HG03066 (cell line): ENCODE data around the gene DAZ1.
"Not testable (repeated sequence)": the region's sequence is repeated elsewhere in the genome, so short reads cannot be mapped to it uniquely, and the experiment has no call there.

Source experiments
- ATAC-seq: cut with Tn5 transposase; IDR thresholded peaks from one replicate; pipeline ENCODE4 v1.9.1; 2021; ENCODE audit warnings: low read depth; ENCODE audit not compliant: unreplicated experiment

Gene DAZ1, protein sequence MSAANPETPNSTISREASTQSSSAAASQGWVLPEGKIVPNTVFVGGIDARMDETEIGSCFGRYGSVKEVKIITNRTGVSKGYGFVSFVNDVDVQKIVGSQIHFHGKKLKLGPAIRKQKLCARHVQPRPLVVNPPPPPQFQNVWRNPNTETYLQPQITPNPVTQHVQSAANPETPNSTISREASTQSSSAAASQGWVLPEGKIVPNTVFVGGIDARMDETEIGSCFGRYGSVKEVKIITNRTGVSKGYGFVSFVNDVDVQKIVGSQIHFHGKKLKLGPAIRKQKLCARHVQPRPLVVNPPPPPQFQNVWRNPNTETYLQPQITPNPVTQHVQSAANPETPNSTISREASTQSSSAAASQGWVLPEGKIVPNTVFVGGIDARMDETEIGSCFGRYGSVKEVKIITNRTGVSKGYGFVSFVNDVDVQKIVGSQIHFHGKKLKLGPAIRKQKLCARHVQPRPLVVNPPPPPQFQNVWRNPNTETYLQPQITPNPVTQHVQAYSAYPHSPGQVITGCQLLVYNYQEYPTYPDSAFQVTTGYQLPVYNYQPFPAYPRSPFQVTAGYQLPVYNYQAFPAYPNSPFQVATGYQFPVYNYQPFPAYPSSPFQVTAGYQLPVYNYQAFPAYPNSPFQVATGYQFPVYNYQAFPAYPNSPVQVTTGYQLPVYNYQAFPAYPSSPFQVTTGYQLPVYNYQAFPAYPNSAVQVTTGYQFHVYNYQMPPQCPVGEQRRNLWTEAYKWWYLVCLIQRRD

GRCh38 chrY:23198908-23199307 lies at the start of gene DAZ1:
Gene DAZ1 (minus strand): TSS chrY:23199008. CDS start chrY:23198800, 208 bp downstream.
- not testable (repeated sequence) for ATAC-seq

DNA sequence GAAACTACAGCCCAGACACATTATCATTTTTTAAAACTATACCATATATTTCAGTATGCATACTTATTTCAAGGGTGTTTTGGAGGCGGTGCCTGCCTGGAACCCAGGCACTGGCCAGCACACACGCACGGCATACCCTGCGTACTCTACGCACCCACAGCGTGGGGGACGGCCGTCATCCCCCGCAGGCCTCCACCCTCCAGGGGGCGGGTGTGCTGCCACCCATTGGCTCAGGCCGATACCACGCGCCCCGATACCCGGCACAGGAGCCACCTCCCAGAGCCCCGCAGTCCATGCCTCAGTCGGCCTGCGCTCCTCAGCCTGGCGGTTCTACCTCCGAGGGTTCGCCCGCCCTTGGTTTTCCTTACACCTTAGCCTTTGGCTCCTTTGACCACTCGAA lies 20.4 kb upstream of the DAZ1 start, which contains the start of gene DAZ2:
Gene DAZ2 (plus strand): TSS at position 301 of the 400 bp plus-strand sequence. CDS start 208 bp downstream, outside the sequence.
- ATAC-seq: not testable (repeated sequence)

DNA sequence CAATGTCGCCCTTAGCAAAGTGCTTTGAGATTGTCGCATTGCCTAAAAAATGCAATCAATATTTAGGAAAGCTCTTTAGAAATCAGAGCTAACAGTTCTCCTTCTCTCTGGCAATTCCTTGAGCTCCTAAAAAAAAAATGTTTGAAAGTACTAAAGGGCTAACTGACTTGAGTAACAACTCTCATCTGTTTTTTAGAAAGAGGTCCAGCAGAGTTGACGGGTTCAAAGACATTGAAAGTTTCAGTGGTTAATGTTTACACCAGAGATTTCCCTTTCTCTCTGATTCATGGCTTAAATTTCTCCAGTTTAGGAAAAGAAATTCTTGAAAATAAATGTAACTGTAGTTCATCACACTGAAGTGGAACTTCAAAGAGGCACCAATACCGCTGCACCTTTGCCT lies 11.9 kb upstream of the DAZ1 start:
- not testable (repeated sequence) for ATAC-seq

GRCh38 chrY:23209802-23210495 lies 11.1 kb upstream of the DAZ1 start:
- ATAC-seq: not testable (repeated sequence)

DNA sequence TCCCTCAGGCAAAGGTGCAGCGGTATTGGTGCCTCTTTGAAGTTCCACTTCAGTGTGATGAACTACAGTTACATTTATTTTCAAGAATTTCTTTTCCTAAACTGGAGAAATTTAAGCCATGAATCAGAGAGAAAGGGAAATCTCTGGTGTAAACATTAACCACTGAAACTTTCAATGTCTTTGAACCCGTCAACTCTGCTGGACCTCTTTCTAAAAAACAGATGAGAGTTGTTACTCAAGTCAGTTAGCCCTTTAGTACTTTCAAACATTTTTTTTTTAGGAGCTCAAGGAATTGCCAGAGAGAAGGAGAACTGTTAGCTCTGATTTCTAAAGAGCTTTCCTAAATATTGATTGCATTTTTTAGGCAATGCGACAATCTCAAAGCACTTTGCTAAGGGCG lies 8.6 kb upstream of the DAZ1 start:
- ATAC-seq: not testable (repeated sequence)
